GM12801 (cell line): ENCODE results near the gene MYO7A.

Experiments
- TF ChIP-seq, protein P1 (sequence below): IDR thresholded peaks from one replicate; pipeline ENCODE4 v1.5.1; 2011; ENCODE audit warnings: control low read depth; ENCODE audit not compliant: insufficient read length; ENCODE audit errors: extremely low read depth

The MYO7A gene

DNA sequence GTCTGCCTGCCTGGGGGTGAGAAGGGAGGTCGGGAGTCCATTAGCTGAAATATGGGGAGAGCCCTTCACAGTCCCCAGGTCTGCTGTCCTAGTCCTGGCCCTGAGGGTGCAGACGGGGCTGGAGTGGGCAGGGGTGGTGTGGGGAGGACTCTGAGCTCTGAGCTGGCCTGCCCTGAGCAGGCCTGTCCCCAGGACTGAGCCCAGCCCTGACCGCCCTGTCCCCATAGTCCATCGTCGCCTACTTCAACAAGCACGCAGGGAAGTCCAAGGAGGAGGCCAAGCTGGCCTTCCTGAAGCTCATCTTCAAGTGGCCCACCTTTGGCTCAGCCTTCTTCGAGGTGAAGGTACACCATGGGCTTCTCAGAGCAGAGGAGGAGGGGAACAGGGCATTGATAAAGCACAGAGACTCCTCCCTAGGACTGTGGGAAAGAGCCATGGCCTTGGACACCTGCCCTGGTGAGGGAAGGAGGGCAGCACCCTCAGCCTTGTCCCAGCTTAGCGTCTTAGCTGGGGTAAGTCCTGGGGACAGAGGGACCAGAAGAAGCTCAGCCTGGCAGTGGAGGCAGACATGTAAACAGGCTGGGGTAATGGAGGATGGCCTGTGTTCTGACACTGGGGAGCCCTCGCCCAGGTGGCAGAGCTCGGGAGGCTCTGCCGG is 83.7 kb downstream of the MYO7A start:
- TF ChIP-seq, protein P1, sequence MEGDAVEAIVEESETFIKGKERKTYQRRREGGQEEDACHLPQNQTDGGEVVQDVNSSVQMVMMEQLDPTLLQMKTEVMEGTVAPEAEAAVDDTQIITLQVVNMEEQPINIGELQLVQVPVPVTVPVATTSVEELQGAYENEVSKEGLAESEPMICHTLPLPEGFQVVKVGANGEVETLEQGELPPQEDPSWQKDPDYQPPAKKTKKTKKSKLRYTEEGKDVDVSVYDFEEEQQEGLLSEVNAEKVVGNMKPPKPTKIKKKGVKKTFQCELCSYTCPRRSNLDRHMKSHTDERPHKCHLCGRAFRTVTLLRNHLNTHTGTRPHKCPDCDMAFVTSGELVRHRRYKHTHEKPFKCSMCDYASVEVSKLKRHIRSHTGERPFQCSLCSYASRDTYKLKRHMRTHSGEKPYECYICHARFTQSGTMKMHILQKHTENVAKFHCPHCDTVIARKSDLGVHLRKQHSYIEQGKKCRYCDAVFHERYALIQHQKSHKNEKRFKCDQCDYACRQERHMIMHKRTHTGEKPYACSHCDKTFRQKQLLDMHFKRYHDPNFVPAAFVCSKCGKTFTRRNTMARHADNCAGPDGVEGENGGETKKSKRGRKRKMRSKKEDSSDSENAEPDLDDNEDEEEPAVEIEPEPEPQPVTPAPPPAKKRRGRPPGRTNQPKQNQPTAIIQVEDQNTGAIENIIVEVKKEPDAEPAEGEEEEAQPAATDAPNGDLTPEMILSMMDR = no peak

- TF ChIP-seq, protein P1 = no peak
Measured at GRCh38 chr11:77212314-77213007, 84.4 kb downstream of the MYO7A start.

DNA sequence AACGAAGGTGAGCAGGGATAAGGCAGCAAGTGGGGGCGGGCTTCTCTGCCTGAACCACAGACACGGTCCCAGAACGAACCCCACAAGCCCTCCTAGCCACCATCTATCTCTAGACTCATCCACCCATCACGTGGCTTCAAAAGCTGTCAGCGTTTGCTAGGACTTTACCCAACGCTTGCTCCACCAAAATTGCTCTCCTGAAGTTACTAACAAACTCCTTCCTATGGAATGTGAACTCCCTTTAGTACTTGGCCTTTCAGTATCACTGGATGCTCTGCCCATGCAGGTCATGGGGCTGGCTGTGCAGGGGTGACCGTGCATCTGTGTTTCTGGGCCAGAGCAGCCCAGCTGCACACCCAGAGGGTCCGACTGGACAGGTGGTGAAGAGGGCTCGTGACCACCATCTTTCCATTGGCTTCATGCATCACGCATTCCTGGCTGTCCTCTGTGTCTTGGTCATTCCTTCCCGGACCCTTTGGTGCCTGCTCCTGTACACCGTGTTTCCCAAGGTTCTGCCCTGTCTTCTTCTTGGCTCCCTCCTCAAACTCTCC is 85.1 kb downstream of the MYO7A start:
- TF ChIP-seq, protein P1 = no peak

DNA sequence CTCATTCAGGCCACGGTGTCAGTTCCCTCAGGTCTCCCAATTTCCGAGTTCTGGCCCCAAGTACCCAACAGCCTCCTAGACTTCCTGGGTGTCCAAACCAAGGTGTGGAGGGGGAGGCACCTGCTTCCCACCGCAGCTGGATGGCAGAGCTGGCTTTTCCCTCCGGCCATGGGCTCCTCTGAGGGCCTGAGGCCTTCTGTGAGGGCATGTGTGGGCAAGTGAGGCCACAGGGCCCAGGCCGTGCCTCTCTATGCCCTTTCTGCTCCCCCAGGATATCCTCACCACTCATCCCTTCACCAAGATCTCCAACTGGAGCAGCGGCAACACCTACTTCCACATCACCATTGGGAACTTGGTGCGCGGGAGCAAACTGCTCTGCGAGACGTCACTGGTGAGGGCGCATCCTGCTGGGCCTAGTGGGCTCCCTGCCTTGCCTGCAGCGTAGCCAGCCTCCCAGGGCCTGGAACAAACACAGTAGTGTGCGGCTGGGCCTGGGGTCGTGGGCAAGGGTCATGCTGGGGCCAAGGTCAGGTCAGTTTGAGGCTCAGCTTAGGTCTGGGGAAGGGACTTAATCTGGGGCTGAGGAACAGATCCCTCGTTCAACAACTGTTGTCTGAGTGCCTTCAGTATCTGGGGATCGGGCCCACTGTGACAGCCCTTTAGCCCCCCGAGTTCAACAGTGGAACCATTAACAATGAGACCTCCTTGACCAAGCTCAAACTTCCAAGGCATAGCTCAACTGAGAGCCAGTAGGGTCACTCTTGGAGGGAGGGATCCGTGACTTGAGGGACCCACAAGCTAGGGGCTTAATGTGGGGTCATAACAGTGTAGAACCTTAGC is 85.8 kb downstream of the MYO7A start:
- TF ChIP-seq, protein P1 = no peak

- TF ChIP-seq, protein P1 = no peak
Measured at GRCh38 chr11:77214557-77214956, 86.5 kb downstream of the MYO7A start.

GRCh38 chr11:77215106-77215505 is 87.1 kb downstream of the MYO7A start:
- TF ChIP-seq, protein P1 = no peak

DNA sequence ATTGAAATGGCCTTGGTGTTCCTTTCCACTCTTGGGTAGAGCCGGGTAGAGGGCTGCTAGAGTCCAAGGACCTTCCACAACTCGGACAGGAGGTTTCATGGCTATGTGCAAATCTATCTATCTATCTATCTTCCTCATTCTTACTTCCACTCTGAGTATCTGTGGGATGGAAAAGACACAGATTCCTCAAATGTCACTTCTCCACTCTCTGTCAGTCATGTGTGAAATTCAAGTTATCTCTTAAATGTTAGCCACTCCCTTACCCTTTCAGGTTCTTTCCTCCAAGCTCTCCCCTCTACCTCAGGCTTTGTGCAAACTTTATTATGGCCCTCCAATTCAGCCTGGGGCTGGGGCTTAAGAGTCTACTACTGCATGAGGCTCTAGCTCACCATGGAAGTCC is 89.1 kb downstream of the MYO7A start:
- TF ChIP-seq, protein P1 = no peak
